ENCODE data around the gene ITGB1BP1.

Gene ITGB1BP1

GRCh38 chr2:9406529-9407362 lies 16.6 kb downstream of the ITGB1BP1 start:
- TF ChIP-seq, protein P1, sequence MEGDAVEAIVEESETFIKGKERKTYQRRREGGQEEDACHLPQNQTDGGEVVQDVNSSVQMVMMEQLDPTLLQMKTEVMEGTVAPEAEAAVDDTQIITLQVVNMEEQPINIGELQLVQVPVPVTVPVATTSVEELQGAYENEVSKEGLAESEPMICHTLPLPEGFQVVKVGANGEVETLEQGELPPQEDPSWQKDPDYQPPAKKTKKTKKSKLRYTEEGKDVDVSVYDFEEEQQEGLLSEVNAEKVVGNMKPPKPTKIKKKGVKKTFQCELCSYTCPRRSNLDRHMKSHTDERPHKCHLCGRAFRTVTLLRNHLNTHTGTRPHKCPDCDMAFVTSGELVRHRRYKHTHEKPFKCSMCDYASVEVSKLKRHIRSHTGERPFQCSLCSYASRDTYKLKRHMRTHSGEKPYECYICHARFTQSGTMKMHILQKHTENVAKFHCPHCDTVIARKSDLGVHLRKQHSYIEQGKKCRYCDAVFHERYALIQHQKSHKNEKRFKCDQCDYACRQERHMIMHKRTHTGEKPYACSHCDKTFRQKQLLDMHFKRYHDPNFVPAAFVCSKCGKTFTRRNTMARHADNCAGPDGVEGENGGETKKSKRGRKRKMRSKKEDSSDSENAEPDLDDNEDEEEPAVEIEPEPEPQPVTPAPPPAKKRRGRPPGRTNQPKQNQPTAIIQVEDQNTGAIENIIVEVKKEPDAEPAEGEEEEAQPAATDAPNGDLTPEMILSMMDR (IDR thresholded peaks at IDR 0.05; ENCODE audit: low read depth, low read length) = no peak

DNA sequence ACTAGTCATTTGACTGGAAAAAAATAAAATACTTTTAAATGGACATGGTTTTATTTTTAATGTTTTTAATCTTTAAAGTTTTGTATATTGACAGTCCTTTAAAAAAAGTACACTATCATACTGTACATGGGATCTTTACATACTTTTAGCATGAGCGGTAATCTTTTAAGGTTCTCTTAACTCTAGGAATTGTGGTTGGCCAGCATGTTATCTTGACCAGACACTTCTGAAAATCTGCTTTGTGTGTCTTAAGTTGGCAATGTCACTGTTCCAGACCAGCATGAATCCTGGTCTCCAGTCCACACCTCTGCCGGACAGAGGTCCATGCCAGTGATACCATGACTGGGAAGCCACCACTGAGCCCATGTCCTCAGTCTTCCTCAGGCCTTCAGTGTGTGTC lies 17.7 kb downstream of the ITGB1BP1 start:
- DNase-seq (ENCODE audit: extremely low read depth, low read depth) = no peak
- TF ChIP-seq, protein P1 (IDR thresholded peaks at IDR 0.05; ENCODE audit: low read depth, low read length) = no peak

More at GRCh38 chr2:9406529-9407362, 16.6 kb downstream of the ITGB1BP1 start:
- no peak for DNase-seq (ENCODE audit: extremely low read depth, low read depth)

DNA sequence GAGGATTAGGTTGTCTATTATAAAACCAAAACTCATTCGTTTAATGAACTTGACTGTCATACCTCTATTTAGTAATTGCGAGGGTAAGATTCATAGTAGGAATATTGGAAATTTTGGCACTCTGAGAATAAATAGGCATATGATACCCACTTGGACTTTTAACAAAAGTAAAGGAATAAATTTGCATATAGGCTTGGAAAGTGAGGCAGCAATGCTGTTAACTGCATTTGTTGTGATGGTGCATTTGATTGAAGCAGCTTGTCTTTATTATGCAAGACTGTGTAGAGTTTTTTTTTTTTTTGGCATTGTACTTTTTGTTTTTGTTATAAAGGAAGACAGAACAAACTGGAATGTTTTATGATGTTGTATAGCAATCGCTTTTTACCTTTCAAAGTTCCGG lies 18.9 kb downstream of the ITGB1BP1 start:
- TF ChIP-seq, protein P1 (IDR thresholded peaks at IDR 0.05; ENCODE audit: low read depth, low read length) = no peak
- no peak for DNase-seq (ENCODE audit: extremely low read depth, low read depth)

DNA sequence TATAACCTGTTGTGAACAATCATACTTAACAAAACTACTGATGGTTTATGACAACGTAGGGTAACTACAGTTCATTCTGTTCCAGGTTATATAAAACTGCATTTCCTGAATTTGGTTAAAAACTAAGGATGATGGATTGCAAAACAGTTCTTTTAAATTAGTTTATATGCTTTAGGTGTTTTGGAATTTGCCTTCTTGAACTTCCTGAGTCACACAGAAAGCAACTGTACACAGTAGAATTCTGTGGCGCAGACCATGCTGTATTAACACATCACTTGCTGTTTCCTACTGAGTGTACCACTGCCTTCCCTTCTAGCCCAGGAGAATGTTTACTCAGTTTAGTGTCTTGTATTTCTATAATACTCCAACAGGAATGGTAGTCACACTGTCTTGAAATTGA lies 19.4 kb downstream of the ITGB1BP1 start:
- no peak for DNase-seq (ENCODE audit: extremely low read depth, low read depth)
- TF ChIP-seq, protein P1 (IDR thresholded peaks at IDR 0.05; ENCODE audit: low read depth, low read length) = no peak

GRCh38 chr2:9401646-9402371 lies 21.5 kb downstream of the ITGB1BP1 start:
- TF ChIP-seq, protein P1 (IDR thresholded peaks at IDR 0.05; ENCODE audit: low read depth, low read length) = no peak
- no peak for DNase-seq (ENCODE audit: extremely low read depth, low read depth)

DNA sequence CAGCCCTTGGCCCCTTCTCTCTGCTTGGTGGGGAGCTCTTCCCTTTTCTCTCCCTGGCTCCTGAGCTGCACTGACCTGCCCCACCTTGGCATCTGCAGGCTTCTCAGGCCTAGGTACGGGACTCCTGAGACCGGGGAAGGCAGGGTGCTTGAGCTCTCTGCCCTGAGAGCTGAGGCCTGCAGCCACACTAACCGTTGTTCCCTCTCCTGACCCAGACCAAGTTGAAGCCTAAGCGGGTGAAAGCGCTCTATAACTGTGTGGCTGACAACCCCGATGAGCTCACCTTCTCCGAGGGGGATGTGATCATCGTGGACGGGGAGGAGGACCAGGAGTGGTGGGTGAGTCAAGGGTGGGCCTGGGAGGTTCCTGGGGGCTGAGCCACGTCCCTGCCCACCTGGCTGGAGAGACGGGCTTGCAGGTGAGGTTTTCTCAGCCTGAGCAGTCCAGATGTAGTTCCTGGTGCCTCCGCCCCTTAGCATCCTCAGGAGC lies 22.2 kb downstream of the ITGB1BP1 start:
- TF ChIP-seq, protein P1 (IDR thresholded peaks at IDR 0.05; ENCODE audit: low read depth, low read length) = no peak

More for the DNA sequence above, 22.2 kb downstream of the ITGB1BP1 start:
- DNase-seq (ENCODE audit: extremely low read depth, low read depth) = no peak

Measured in AG09319 (cell line).